Measurements from ENCODE around the gene DNAJB9. TPM values are rescaled to one million over a fixed set of nuclear protein-coding genes. Genes with fewer than 3 reads are reported as not detected.

The DNAJB9 gene
- total and polyA plus RNA-seq, 10 of the 15 experiments (the other 5 are each of a cell fraction or from before 2014, with no cell fraction given), result 4.5 to 20.9 (median 8.8) TPM

DNA sequence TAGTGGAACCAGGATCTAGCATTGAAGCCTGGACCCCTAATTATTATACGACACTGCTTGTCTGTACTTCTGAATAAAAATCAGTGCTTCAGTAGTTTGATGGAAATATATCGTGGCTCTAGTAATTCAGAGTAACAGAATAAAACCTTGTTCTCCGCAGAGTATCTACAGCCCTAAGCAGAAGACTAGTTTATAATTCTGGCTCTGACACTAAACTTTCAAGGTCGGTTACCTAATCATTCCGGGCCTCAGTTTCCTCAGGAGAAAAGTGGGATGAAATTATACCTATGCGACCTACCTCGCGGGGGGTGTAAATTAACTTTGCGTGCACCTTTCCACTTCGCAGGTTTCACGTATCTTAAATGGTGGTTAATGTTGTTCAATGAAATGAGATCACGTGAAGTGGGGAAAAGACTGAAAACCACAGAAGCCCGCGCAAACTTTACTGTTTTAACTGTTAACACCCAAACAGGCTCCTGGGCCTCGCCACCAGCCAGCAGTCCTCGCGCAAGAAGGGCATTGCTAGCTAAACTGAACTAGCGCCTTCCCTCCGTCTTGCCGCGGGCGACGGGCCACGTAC is 783 bp upstream of the DNAJB9 start (continued):
- TF ChIP-seq KAT2A (conservative IDR thresholded peaks at IDR 0.05; ENCODE audit: control insufficient read depth, low read depth, low read length), result no peak
- no peak for TF ChIP-seq SMARCA5 (IDR thresholded peaks at IDR 0.05)
- no peak; the same call in 1 of the 2 replicates for TF ChIP-seq NR2F1 (conservative IDR thresholded peaks at IDR 0.05)
- TF ChIP-seq POLR2A (IDR thresholded peaks at IDR 0.05; ENCODE audit: low read depth, low read length), result no peak
- no peak for TF ChIP-seq SREBF2 (IDR thresholded peaks at IDR 0.05; ENCODE audit: low read length)
- TF ChIP-seq, protein P1, sequence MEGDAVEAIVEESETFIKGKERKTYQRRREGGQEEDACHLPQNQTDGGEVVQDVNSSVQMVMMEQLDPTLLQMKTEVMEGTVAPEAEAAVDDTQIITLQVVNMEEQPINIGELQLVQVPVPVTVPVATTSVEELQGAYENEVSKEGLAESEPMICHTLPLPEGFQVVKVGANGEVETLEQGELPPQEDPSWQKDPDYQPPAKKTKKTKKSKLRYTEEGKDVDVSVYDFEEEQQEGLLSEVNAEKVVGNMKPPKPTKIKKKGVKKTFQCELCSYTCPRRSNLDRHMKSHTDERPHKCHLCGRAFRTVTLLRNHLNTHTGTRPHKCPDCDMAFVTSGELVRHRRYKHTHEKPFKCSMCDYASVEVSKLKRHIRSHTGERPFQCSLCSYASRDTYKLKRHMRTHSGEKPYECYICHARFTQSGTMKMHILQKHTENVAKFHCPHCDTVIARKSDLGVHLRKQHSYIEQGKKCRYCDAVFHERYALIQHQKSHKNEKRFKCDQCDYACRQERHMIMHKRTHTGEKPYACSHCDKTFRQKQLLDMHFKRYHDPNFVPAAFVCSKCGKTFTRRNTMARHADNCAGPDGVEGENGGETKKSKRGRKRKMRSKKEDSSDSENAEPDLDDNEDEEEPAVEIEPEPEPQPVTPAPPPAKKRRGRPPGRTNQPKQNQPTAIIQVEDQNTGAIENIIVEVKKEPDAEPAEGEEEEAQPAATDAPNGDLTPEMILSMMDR (IDR thresholded peaks at IDR 0.05 in 2 of 3, conservative IDR thresholded peaks at IDR 0.05 in 1 of 3; ENCODE audit: control insufficient read depth in 2 of 3, extremely low read depth in 1 of 3, insufficient read depth in 1 of 3, low read depth in 3 of 3, low read length in 3 of 3), result no peak
- no peak for TF ChIP-seq SP1 (IDR thresholded peaks at IDR 0.05; ENCODE audit: low read depth, low read length)
- TF ChIP-seq, protein P2, sequence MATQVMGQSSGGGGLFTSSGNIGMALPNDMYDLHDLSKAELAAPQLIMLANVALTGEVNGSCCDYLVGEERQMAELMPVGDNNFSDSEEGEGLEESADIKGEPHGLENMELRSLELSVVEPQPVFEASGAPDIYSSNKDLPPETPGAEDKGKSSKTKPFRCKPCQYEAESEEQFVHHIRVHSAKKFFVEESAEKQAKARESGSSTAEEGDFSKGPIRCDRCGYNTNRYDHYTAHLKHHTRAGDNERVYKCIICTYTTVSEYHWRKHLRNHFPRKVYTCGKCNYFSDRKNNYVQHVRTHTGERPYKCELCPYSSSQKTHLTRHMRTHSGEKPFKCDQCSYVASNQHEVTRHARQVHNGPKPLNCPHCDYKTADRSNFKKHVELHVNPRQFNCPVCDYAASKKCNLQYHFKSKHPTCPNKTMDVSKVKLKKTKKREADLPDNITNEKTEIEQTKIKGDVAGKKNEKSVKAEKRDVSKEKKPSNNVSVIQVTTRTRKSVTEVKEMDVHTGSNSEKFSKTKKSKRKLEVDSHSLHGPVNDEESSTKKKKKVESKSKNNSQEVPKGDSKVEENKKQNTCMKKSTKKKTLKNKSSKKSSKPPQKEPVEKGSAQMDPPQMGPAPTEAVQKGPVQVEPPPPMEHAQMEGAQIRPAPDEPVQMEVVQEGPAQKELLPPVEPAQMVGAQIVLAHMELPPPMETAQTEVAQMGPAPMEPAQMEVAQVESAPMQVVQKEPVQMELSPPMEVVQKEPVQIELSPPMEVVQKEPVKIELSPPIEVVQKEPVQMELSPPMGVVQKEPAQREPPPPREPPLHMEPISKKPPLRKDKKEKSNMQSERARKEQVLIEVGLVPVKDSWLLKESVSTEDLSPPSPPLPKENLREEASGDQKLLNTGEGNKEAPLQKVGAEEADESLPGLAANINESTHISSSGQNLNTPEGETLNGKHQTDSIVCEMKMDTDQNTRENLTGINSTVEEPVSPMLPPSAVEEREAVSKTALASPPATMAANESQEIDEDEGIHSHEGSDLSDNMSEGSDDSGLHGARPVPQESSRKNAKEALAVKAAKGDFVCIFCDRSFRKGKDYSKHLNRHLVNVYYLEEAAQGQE (IDR thresholded peaks at IDR 0.05; ENCODE audit: low read depth, low read length), result no peak
- no peak for TF ChIP-seq CHD2 (IDR thresholded peaks at IDR 0.05; ENCODE audit: borderline replicate concordance, low read depth, low read length)
- TF ChIP-seq HDGF (IDR thresholded peaks at IDR 0.05), result no peak
- no peak for TF ChIP-seq EGR1 (IDR thresholded peaks at IDR 0.05; ENCODE audit: borderline replicate concordance in 1 of 2, low read depth in 2 of 2, low read length in 2 of 2)
- no peak for TF ChIP-seq IRF4 (IDR thresholded peaks at IDR 0.05; ENCODE audit: low read depth, low read length)
- TF ChIP-seq, protein P3, sequence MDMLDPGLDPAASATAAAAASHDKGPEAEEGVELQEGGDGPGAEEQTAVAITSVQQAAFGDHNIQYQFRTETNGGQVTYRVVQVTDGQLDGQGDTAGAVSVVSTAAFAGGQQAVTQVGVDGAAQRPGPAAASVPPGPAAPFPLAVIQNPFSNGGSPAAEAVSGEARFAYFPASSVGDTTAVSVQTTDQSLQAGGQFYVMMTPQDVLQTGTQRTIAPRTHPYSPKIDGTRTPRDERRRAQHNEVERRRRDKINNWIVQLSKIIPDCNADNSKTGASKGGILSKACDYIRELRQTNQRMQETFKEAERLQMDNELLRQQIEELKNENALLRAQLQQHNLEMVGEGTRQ (IDR thresholded peaks at IDR 0.05; ENCODE audit: borderline replicate concordance, low read depth, low read length), result no peak; the same call in 1 of the 2 replicates
- TF ChIP-seq, protein P4, sequence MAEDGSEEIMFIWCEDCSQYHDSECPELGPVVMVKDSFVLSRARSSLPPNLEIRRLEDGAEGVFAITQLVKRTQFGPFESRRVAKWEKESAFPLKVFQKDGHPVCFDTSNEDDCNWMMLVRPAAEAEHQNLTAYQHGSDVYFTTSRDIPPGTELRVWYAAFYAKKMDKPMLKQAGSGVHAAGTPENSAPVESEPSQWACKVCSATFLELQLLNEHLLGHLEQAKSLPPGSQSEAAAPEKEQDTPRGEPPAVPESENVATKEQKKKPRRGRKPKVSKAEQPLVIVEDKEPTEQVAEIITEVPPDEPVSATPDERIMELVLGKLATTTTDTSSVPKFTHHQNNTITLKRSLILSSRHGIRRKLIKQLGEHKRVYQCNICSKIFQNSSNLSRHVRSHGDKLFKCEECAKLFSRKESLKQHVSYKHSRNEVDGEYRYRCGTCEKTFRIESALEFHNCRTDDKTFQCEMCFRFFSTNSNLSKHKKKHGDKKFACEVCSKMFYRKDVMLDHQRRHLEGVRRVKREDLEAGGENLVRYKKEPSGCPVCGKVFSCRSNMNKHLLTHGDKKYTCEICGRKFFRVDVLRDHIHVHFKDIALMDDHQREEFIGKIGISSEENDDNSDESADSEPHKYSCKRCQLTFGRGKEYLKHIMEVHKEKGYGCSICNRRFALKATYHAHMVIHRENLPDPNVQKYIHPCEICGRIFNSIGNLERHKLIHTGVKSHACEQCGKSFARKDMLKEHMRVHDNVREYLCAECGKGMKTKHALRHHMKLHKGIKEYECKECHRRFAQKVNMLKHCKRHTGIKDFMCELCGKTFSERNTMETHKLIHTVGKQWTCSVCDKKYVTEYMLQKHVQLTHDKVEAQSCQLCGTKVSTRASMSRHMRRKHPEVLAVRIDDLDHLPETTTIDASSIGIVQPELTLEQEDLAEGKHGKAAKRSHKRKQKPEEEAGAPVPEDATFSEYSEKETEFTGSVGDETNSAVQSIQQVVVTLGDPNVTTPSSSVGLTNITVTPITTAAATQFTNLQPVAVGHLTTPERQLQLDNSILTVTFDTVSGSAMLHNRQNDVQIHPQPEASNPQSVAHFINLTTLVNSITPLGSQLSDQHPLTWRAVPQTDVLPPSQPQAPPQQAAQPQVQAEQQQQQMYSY (CRISPR knock-in tag; IDR thresholded peaks at IDR 0.05), result no peak
- TF ChIP-seq TCF7 (IDR thresholded peaks at IDR 0.05; ENCODE audit: borderline replicate concordance), result no peak
- TF ChIP-seq SRF (IDR thresholded peaks at IDR 0.05; ENCODE audit: low read depth in 2 of 2, low read length in 2 of 2), result no peak
- TF ChIP-seq ESRRA (IDR thresholded peaks at IDR 0.05; ENCODE audit: low read length), result no peak
- TF ChIP-seq TCF3 (IDR thresholded peaks at IDR 0.05; ENCODE audit: borderline replicate concordance, insufficient read depth, low read depth, low read length), result no peak
- TF ChIP-seq NRF1 (conservative IDR thresholded peaks at IDR 0.05; ENCODE audit: low read depth, low read length), result no peak
- no peak for TF ChIP-seq CREM (IDR thresholded peaks at IDR 0.05; ENCODE audit: low read depth)
- no peak for TF ChIP-seq JUND (IDR thresholded peaks at IDR 0.05; ENCODE audit: low read depth, low read length)
- TF ChIP-seq ASH2L (IDR thresholded peaks at IDR 0.05; ENCODE audit: borderline replicate concordance, low read depth), result no peak
